Ramos (cell line): Measurements from ENCODE around the gene ATP1A2.

Experiments
- in situ Hi-C: fragments of 300-500 bp; cut with MboI; formaldehyde crosslinking; loops from one replicate; pipeline ENCODE4 v1.14.3; 2022; ENCODE audit warnings: low sequenced_read_pairs; ENCODE audit not compliant: unreplicated experiment

The ATP1A2 gene

DNA sequence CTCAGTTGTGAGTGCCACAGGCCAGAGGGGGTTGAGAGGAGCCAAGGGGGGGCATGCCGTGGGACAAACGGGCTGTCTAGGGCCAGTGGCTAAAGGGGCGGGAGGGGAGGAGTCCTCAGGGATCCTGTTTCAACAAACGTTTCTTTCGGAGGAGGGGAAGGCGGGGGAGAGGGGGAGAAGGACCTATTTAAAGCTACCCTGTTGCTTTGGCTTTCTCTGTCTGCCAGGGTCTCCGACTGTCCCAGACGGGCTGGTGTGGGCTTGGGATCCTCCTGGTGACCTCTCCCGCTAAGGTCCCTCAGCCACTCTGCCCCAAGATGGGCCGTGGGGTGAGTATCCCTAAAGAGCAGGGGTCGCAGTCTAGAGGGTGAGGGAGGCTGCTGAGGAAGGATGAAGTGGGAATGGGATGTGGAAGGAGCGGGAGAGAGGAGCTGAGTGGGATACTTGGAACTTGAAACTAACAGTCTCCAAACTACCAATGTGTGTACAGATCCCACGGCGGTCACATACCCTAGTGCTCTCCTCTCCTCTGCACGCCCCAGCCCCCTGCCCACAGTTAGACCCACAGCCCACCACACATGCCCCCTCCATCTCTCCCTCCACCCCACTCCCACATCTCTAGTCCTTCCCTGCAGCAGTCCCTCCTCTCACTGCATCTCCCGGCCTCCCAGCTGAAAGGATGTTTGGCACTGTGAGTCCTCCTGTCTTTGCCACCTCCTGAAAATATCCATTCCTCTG is at the start of gene ATP1A2:
Gene ATP1A2 (plus strand): TSS at position 215 of the 738 bp plus-strand sequence. CDS start 103 bp downstream, at position 318.
- in situ Hi-C loops = loop anchor here (25.0 kb wide), 1 partner anchor 497 kb away; no protein-coding TSS in a partner anchor

DNA sequence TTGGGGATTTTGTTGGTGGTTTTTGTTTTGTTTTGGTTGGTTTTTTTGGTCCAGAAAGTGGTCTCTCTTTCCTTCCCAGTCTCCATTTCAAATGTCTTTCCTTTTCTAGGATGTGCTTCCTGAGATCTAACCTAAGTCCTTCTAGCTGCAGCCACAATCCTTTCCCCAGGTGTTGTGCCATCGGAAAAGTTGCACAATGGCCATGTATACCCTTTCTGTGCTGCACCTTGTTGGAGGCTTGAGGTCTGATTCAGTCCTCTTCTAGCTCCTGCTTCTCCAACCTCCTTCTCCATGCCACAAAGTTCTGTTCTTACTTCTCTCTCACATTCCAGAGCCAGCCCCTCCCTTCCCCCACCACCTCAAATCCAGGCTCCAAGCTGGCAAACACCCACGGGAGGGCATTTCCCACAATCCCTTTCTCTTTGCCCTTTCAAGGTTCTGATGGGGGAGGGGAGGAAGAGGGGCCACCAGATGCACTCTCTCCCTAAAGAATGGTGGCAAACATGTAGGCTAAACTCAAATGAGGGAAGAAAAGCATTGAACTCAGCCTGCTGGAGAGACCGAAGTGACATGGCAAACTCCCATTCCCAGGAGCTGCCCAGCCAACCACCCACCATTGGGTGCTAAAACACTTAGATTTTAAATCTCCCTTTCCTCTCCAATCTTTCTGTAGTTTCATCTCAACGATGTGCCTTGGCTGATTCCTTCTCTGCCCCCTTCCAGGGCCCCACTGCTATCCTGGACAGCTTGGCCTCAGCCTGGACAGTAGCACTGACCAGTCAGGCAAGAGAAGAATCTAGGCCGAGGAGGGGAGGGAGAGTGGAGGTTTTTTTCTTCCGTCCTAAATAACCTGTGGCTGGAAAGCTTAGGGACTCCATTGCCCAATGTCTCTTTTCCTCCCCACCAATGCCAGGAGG is 48.5 kb upstream of the ATP1A2 start:
- in situ Hi-C loops = no loop called here

DNA sequence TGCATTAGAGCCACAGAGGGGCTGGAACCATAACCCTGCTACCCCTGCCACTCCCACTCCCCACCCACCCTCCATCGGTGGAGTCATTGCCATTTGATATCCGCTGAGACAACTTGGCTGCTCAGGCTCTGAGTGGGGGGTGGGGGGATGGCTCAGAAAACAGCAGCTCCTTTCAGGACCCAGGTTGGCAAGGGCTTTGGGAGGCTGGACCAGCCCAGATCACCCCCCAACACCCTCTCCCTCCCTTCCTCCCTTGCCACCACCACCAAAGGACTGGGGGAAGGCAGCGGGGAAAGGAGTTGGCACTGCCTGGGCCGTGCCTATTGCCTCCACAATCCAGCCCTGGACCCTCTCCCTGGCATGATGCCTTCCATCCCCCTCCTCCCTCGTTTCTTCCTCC is 47.3 kb upstream of the ATP1A2 start:
- in situ Hi-C loops = no loop called here

DNA sequence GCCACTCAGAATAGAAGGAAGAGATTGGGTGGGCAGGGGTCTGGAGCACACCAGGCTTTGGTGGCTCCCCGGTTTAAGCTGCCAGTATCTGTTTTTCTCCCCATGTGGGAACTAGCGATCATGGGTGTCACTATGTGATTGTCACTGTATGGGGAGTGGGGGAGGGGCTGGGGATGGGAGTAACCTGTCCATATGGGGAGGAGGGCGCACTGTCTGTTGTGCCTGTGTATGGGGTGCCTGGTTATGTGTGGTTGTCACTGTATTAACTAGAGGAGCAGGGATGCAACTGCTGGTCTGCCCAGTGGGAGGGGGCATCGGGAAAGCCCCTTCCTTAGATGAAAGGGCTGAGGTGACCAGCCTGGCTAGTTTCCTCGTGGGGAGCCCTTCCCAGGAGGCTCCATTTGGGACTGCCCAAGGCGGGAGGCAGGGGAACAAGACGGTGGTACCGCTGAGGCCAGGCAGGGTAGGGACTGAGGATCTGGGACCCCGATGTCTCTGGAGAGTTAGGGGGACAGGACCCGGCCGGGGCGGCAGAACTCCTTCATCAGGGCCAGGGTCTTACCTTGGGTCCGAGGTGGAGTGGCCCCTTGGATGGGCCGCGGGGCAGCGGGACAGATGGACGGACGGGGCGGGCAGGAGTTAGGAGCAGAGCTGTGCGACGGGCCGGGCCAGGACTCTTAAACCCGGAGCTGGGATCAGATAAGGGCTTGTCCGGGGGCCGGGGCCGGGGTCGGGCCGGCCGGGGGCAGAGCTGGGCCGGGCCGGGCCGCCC is 45.9 kb upstream of the ATP1A2 start, which contains the start of gene KCNJ10:
Gene KCNJ10 (minus strand): TSS at position 701 of the 772 bp plus-strand sequence. CDS start 27,628 bp downstream, outside the sequence.
- in situ Hi-C loops = no loop called here

DNA sequence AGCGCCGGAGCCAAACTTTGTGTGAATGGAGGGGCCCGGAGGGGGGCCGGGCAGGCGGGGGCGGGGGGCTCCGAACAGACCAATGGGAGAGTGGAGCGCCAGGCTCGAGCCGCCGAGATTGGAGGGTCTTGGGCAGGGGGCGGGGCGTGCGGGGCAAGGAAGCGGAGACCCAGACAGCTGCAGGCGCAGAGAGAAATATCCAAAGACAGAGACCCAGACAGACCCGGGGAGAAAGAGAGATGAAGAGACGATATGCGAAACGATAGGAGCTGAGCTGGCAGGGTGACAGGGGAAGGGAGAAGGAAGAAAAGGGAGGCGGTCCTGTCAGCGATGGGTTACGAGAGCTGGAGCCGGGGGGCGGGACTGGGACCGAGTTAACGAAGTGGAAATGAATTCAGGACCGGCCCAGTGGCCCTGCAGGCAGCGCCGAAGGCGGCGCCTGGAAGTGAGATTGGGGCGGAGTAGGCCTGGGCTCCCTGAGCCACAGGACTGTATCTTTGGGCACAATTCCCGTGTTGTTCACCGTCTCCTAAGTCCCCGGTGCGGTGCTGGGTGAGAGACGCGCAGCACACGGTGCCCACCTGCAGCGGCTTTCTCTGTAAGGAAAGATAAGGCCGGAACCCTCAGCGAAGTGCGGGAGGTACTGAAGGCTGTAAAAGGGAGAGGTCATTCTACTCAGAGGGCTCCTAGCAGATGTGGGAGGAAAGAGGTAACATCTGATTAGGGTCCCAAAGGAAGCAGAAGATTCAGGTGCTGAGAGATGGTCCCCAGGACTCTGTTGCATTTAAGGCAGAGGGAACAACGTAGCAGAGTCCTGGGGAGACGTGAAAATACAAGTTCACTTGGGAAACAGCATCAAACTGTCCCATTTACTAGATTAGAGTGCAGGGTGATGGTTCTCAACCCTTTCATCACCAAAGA is 45.1 kb upstream of the ATP1A2 start:
- in situ Hi-C loops = no loop called here

DNA sequence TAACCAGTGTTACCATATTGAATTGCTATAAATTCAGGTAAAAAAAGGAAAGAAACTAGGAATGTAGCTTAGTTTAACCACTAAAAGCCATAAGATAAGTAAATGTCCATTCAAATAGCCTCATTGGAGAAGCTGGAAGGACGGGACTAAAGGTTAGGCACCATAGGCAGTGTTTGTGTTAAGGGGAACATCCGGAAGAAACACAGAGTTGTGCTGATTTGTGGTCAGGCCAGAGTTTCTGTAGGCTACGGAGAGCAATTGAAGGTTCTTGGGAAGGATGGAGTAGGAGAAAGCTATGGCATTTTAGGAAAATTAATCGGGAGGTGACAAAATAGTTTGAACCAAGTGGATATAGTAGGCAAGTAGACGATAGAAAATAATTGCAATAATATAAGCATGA is 44.3 kb upstream of the ATP1A2 start:
- in situ Hi-C loops = no loop called here

DNA sequence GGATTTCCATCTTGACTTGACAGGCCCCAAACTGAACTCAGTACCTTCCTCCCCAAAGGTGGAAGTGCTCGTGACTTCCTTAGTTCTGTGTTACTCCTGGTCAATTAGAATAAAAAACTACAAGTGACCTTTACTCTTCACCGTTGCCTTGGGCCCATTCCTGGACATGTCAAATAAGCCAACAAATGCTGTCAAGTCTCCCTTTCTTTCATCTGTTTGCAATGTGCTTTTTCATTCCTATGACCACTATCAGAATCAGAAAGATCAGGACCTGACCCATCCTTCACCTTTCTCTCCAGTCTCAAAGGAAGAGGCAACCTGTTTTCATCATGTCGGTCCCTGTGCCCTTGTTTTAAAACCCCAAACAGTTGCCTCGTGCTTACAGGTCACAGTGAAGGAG is 40.7 kb upstream of the ATP1A2 start:
- in situ Hi-C loops = no loop called here

DNA sequence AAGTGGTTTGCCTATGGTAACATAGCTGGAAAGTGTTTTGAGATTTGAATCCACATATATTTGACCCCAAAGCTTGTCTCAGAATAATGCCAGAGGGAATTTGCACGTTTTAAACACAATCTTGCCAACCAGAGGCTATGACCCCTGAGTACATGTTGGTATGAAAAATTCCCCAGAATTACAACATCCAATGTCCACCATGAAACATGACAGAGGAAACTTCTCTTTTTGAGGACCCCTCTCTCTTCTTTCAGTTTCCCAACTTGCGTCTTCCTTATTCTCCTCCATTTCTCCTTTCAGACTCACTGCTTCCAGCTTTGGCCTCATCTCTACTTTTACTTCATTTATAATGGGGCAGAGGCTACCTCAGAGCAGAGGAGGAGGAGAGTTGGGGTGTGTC is 39.7 kb upstream of the ATP1A2 start:
- in situ Hi-C loops = no loop called here

DNA sequence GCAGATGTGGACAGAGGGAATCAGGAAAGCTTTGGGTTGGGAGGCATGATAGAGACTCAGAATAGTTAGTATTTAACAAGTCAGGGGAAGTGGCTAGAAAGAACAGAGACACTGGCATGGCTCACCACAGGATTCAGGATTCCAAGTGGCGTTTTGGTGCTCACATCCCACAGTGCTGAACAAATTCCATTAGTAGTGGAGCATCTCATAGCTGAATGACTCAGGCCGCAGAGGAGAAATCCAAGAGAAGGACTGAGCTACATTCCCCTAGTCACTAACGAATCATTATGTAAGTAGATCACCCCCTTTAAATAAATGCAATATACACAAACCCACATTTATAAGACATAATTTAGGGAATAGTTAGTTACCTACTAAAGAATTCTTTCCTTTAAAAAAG is 39.3 kb upstream of the ATP1A2 start:
- in situ Hi-C loops = no loop called here

DNA sequence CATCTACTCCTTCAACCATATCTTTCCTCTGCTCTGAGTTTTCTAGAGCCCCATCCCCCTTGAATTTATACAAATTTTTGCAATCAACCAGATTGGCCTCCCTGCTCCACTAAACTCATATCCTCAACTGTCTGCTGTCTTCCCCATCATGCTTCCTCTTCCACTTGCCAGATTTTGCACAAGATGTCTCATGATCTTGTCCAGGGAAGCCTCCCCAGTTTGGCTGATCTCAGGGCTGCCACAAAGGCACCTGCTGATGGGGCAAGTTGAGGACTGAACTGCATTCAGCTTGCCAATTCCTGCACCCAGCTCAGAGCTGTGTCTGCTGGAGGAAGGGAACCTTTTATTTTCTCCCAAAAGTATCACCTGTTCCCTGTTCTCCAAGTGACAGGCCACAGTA is 38.1 kb upstream of the ATP1A2 start:
- in situ Hi-C loops = no loop called here

DNA sequence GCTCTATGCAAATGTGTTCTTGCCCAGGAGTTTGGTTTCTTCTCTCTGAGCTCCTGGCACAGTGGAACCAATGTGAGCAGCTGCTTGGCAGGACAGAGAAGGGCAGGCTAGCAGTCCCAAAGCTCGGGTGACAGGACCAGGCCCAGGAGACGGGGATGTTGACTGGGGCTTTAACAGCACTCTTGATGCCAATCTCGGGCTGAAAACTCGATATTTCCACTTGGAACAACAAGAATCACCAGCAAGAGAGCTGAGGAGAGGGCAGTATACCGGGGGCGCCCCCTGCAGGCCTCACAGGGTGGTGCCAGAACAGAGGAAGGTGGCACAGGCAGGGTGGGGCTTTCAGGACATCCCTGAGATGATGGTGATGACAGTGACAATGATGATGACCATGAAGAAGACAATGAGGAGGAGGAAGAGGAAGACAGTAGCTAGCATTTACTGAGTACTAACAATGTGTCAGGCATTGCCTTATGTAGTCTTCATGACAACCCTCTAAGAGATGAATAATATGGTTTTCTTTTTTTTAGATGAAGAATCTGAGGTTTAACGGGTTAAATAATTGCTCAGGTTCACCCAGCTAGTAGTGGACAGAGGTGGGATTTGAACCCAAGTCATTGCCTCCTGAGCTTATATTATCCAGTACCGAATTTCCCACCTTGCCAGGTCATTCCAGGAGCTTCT is 36.9 kb upstream of the ATP1A2 start:
- in situ Hi-C loops = no loop called here

DNA sequence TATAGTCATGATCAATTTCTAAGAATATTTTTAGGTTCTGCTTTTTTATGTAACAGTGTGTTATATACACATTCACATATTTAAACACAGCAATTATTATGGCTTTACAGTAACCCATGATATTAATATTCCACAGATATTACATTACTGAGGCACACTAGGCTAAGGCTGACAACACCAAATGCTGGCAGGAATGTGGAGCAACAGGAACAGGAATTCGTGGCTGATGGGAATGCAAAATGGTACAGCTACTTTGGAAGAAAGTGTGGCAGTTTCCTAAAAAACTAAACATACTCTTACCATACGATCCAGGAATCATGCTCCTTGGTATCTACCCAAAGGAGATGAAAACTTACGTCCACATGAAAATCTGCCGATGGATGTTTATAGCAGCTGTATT is 36.1 kb upstream of the ATP1A2 start:
- in situ Hi-C loops = no loop called here

DNA sequence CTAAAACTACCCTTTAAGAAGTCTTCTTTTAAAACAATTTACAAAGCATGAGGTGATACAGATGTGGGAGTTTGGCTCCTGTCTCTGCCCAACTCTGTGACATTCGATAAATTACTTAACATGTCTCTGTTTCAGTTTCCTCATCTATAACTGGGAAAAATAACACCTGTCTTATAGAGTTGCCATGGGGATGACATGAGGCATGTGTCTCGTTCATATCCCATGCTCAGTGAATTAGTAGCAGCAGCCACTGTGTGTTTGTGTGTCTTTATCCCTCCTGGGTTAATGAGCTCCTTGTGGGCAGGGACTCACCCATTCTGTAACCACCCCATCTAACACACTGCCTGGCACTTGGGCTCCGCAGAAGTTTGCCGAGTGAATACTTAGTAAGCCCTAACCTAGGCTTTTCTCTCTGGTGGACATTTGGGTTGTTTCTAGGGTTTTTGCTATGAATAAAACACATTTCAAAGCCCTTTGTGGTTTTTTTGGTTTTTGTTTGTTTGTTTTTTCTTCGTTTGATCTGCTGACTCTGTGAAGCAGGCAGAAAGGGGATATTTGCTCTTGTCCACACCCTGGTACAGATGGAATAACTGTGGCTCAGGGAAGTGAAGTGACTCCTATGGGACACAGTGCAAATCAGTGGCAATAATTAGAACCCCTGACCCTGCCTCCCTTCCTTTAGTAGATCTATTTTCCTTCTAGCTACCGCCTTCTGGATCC is 35.0 kb upstream of the ATP1A2 start:
- in situ Hi-C loops = no loop called here

DNA sequence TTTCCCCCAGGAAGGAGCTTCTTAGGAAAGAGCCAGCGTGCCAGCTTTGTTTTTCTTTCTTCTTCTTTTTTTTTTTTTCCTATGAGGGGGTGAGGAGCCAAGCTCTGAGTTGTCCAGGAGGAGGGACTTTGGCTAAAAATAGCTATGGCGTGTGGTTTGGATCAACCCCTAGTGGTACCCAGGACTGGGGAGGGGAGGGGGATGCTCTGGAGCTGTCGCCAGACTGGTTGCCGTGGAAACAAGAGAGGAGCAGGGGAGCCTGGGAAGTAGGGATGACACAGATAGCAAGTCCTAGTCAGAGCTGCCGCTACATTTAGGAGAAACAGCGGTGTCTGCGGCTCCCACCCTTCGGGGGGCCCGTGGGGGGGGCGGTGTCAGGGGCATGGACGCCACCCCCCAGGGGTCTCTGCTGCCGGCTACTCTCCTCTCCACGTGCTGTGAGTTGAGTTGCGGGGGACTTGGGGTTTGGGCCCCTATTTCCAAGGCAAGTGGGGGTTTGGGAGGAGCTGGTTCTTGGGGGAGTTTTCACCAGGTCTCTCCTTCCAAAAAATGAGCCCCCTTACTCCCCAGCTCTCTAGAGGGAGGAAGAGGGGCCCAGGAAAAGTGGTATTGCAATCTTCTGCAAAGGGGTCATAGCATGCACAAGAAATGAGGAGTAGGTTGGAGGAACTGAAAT is 34.2 kb upstream of the ATP1A2 start, which contains the start of gene KCNJ9:
Gene KCNJ9 (plus strand): TSS at position 278 of the 676 bp plus-strand sequence. CDS start 2,493 bp downstream, outside the sequence.
- in situ Hi-C loops = no loop called here

DNA sequence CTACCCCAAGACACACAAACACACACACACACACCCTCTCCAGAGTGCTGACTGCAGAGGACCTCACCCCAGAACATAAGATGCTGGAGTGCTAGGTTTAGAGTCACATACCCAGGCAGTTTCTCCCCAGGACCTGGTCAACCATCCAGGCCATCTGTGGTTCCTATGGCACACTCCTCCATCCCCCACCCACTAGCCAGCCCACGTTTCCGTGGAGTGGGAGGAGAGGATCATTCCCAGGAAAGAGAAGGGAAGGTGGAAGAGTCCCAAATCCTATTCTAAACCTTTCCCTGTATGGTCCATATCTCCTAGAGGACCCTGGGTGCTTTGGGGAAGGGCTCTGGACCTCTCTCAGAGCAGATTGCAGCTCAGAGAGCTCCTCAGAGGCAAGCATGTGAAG is 33.1 kb upstream of the ATP1A2 start:
- in situ Hi-C loops = no loop called here

DNA sequence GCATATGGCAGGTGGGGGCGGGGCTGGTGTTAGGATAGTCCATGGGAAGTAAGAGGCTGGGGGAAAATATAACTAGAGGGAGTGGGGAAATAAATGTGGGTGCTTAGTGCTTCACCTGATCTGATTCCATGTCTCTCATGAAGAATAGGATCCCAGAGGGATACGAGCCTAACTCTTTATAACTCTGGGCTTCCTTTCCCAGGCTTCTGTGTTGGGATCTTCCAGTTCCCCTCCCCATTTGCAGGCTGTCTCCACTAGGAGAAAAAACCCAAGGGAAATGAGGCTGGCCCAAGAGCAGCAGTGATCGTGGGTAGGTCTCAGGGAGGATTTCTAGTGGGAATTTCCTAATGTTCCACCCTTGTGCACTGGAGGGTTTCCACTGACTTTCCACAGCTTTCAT is 32.6 kb upstream of the ATP1A2 start:
- in situ Hi-C loops = no loop called here

DNA sequence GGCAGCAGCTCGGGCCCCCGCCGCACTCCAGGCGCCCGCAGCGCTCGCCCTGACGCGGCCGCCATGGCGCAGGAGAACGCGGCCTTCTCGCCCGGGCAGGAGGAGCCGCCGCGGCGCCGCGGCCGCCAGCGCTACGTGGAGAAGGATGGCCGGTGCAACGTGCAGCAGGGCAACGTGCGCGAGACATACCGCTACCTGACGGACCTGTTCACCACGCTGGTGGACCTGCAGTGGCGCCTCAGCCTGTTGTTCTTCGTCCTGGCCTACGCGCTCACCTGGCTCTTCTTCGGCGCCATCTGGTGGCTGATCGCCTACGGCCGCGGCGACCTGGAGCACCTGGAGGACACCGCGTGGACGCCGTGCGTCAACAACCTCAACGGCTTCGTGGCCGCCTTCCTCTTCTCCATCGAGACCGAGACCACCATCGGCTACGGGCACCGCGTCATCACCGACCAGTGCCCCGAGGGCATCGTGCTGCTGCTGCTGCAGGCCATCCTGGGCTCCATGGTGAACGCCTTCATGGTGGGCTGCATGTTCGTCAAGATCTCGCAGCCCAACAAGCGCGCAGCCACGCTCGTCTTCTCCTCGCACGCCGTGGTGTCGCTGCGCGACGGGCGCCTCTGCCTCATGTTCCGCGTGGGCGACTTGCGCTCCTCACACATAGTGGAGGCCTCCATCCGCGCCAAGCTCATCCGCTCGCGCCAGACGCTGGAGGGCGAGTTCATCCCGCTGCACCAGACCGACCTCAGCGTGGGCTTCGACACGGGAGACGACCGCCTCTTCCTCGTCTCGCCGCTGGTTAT is 31.4 kb upstream of the ATP1A2 start:
- in situ Hi-C loops = no loop called here
